SH-SY5Y (cell line): ENCODE results near the gene MAP3K14.

Source experiments
- GATA2 ChIP-seq: IDR thresholded peaks from 2 replicates; pipeline ENCODE4 v1.6.1; 2011; ENCODE audit warnings: mild to moderate bottlenecking, low read depth, low read length
- GATA3 ChIP-seq: IDR thresholded peaks from 2 replicates; pipeline ENCODE4 v1.6.1; 2011; ENCODE audit warnings: low read depth, mild to moderate bottlenecking, low read length, moderate library complexity

DNA sequence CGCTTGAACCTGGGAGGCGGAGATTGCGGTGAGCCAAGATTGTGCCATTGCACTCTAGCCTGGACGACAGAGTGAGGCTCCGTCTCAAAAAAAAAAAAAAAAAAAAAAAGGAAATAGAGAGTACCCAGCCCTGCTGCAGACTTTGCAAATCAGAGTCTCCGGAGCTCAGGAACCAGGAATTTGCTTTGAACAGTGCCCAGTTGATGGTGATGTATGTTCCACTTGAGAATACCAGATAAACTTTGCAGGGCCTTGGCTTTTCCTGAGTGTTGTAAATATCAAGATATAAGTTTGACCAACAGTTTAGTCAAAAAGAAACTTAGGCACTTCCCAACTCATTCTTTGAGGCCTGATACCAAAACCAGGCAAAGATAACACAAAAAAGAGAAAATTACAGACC, 30.6 kb upstream of the MAP3K14 start:
- TF ChIP-seq GATA2 (no peak), GATA3 (no peak)
